GM12878 (cell line): ENCODE measurements around the gene PUSL1. TPM values are rescaled to one million over a fixed set of nuclear protein-coding genes. Genes with fewer than 3 reads are reported as not detected.

Source experiments
- BHLHE40 ChIP-seq, 2 experiments: fragments of 450-650 bp in 1 of 2; IDR thresholded peaks; 2 replicates each; pipeline ENCODE4 v1.6.1; 2011 to 2017; ENCODE audit warnings: low read depth in 2 of 2, borderline replicate concordance in 1 of 2, improper control_type of control experiment in 1 of 2, low read length in 1 of 2, mild to moderate bottlenecking in 1 of 2
- EGR1 ChIP-seq, 2 experiments: IDR thresholded peaks; 1 replicate in 1 of 2; 2 replicates in 1 of 2; pipeline ENCODE4 v1.6.1; 2011 to 2012; ENCODE audit warnings: low read depth in 2 of 2, low read length in 2 of 2, borderline replicate concordance in 1 of 2, mild to moderate bottlenecking in 1 of 2, moderate library complexity in 1 of 2
- HDAC2 ChIP-seq: fragments of 200-600 bp; sonication (generic); IDR thresholded peaks from 2 replicates; pipeline ENCODE4 v1.6.1; 2017
- KDM1A ChIP-seq: fragments of 200-600 bp; sonication (generic); IDR thresholded peaks from 2 replicates; pipeline ENCODE4 v1.6.1; 2016; ENCODE audit warnings: borderline replicate concordance
- LARP7 ChIP-seq: fragments of 450-650 bp; IDR thresholded peaks from 2 replicates; pipeline ENCODE4 v1.6.1; 2017; ENCODE audit warnings: mild to moderate bottlenecking
- MEF2B ChIP-seq: fragments of 450-650 bp; IDR thresholded peaks from 2 replicates; pipeline ENCODE4 v1.6.1; 2018; ENCODE audit warnings: mild to moderate bottlenecking, moderate library complexity; ENCODE audit not compliant: partially characterized antibody, poor library complexity, severe bottlenecking
- MXI1 ChIP-seq: fragments of 150-350 bp; IDR thresholded peaks from 2 replicates; pipeline ENCODE4 v1.6.1; 2011; ENCODE audit warnings: low read depth, mild to moderate bottlenecking, inconsistent platforms, low read length, improper control_type of control experiment
- RUNX3 ChIP-seq: IDR thresholded peaks from 2 replicates; pipeline ENCODE4 v1.6.1; 2012; ENCODE audit warnings: low read length, inconsistent platforms
- SMAD5 ChIP-seq: IDR thresholded peaks from 2 replicates; pipeline ENCODE4 v1.6.1; 2016; ENCODE audit warnings: antibody characterized with exemption, low read depth
- SREBF1 ChIP-seq: IDR thresholded peaks from 2 replicates; pipeline ENCODE4 v1.6.1; 2012; ENCODE audit warnings: mild to moderate bottlenecking, low read length
- TCF12 ChIP-seq: IDR thresholded peaks from 2 replicates; pipeline ENCODE4 v1.6.1; 2011; ENCODE audit warnings: low read depth, mild to moderate bottlenecking, low read length
- YY1 ChIP-seq: IDR thresholded peaks from 2 replicates; pipeline ENCODE4 v1.6.1; 2011; ENCODE audit warnings: low read depth, mild to moderate bottlenecking, low read length
- polyA plus RNA-seq, 11 experiments: library from polyadenylated mRNA; depleted of rRNA in 4 of 11; unstranded in 6 of 11; stranded (reverse) in 5 of 11; fragments of >200 nt; fragmentation: Nextera tagmentation in 4 of 11; fragmentation: Illumina TruSeq in 1 of 11; extraction: Ambion mirVana in 4 of 11; extraction: Trizol in 1 of 11; gene quantifications; 1 replicate in 1 of 11; 2 replicates in 10 of 11; pipeline versions ENCODE4 v1.2.1 to v1.2.3, GENCODE V29; 2011 to 2016; ENCODE audit warnings: inconsistent platforms in 2 of 11, missing spikeins in 2 of 11, low read depth in 1 of 11
- total RNA-seq, 4 experiments: library from RNA; depleted of rRNA in 3 of 4; stranded (reverse); fragments of >200 nt in 3 of 4; fragmentation: Illumina TruSeq in 1 of 4; extraction: Trizol in 1 of 4; gene quantifications; 2 replicates each; pipeline versions ENCODE4 v1.2.1 to v1.2.3, GENCODE V29; 2013 to 2021
- TF ChIP-seq, protein P1 (sequence below): IDR thresholded peaks from 2 replicates; pipeline ENCODE4 v1.6.1; 2012; ENCODE audit warnings: low read depth, low read length, improper control_type of control experiment
- TF ChIP-seq, protein P2 (sequence below): fragments of 450-650 bp; IDR thresholded peaks from 2 replicates; pipeline ENCODE4 v1.6.1; 2017; ENCODE audit warnings: mild to moderate bottlenecking, moderate library complexity
- TF ChIP-seq, protein P3 (sequence below): fragments of 450-650 bp; IDR thresholded peaks from 2 replicates; pipeline ENCODE4 v1.6.1; 2016; ENCODE audit warnings: mild to moderate bottlenecking
- TF ChIP-seq, protein P4 (sequence below): fragments of 450-650 bp; IDR thresholded peaks from 2 replicates; pipeline ENCODE4 v1.6.1; 2016; ENCODE audit warnings: mild to moderate bottlenecking
- TF ChIP-seq, protein P5 (sequence below): IDR thresholded peaks from 2 replicates; pipeline ENCODE4 v1.6.1; 2011; ENCODE audit warnings: borderline replicate concordance, low read depth, mild to moderate bottlenecking, moderate library complexity, mixed read lengths, low read length; ENCODE audit not compliant: insufficient read depth; ENCODE audit errors: extremely low read length
- TF ChIP-seq, protein P6 (sequence below): IDR thresholded peaks from 2 replicates; pipeline ENCODE4 v1.6.1; 2011; ENCODE audit warnings: borderline replicate concordance, low read depth, mild to moderate bottlenecking, moderate library complexity, low read length; ENCODE audit not compliant: insufficient read depth, poor library complexity, severe bottlenecking

PUSL1 gene
- total and polyA plus RNA-seq, 10 of the 15 experiments (the other 5 are each of a cell fraction or from before 2014, with no cell fraction given), result 0.16 to 28.4 (median 15.1) TPM

DNA sequence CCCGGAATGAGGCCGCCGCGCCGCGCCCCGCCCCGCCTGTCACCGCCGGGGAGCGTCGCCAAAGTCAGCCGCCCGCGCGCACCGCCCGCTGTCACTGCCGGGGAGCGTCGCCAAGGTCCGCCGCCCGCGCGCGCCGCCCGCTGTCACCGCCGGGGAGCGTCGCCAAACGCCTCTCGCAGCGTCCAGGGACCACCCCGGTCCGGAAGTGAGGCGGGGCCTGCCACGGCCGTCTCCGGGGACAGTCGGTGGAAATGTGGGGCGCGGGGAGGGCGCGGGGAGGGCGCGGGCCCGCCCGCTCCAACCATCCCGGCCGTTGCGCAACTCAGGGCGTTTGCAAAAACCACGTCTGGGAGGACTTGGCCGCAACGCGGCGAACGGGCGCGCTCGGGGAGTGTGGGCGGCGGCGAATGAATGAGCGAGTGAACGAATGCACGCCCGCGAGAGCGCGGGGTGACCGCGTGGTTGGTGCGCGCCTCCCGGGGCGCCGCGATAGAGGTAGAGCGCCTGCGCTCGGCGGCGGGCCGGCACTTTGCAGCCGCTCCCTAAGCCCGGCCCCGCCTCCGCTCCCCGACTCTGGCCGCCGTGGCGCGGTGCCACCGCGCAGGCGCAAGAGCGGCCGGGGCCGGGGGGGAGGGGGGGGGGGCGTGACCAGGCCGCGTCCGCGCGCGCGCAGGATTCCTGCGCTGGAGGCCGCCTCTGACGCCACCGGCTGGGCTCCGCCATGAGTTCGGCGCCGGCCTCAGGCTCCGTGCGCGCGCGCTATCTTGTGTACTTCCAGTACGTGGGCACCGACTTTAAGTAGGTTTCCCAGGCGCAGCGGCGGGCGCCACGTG, at the start of gene PUSL1, which contains the start of gene ACAP3 (continued):
- TF ChIP-seq, protein P1, sequence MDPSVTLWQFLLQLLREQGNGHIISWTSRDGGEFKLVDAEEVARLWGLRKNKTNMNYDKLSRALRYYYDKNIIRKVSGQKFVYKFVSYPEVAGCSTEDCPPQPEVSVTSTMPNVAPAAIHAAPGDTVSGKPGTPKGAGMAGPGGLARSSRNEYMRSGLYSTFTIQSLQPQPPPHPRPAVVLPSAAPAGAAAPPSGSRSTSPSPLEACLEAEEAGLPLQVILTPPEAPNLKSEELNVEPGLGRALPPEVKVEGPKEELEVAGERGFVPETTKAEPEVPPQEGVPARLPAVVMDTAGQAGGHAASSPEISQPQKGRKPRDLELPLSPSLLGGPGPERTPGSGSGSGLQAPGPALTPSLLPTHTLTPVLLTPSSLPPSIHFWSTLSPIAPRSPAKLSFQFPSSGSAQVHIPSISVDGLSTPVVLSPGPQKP, result peak; percentile 84
- TF ChIP-seq, protein P2, sequence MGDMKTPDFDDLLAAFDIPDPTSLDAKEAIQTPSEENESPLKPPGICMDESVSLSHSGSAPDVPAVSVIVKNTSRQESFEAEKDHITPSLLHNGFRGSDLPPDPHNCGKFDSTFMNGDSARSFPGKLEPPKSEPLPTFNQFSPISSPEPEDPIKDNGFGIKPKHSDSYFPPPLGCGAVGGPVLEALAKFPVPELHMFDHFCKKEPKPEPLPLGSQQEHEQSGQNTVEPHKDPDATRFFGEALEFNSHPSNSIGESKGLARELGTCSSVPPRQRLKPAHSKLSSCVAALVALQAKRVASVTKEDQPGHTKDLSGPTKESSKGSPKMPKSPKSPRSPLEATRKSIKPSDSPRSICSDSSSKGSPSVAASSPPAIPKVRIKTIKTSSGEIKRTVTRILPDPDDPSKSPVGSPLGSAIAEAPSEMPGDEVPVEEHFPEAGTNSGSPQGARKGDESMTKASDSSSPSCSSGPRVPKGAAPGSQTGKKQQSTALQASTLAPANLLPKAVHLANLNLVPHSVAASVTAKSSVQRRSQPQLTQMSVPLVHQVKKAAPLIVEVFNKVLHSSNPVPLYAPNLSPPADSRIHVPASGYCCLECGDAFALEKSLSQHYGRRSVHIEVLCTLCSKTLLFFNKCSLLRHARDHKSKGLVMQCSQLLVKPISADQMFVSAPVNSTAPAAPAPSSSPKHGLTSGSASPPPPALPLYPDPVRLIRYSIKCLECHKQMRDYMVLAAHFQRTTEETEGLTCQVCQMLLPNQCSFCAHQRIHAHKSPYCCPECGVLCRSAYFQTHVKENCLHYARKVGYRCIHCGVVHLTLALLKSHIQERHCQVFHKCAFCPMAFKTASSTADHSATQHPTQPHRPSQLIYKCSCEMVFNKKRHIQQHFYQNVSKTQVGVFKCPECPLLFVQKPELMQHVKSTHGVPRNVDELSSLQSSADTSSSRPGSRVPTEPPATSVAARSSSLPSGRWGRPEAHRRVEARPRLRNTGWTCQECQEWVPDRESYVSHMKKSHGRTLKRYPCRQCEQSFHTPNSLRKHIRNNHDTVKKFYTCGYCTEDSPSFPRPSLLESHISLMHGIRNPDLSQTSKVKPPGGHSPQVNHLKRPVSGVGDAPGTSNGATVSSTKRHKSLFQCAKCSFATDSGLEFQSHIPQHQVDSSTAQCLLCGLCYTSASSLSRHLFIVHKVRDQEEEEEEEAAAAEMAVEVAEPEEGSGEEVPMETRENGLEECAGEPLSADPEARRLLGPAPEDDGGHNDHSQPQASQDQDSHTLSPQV, result no peak
- TF ChIP-seq HDAC2 (no peak), BHLHE40 (IDR thresholded peaks at IDR 0.05; ENCODE audit: borderline replicate concordance in 1 of 2, low read depth in 2 of 2, low read length in 1 of 2) (peak; percentile 6 to 76; a peak in 1 of 4 replicates), MEF2B (peak; percentile 79), LARP7 (peak; percentile 47; the same call in 1 of the 2 replicates), SREBF1 (no peak), TCF12 (no peak), KDM1A (no peak), YY1 (peak; percentile 81), MXI1 (peak; percentile 70), RUNX3 (peak; percentile 56), SMAD5 (no peak), EGR1 (IDR thresholded peaks at IDR 0.05; ENCODE audit: borderline replicate concordance in 1 of 2, low read depth in 2 of 2, low read length in 2 of 2) (peak in 1 of 2 experiments; percentile 78; a peak in 2 of 3 replicates)
- TF ChIP-seq, protein P3, sequence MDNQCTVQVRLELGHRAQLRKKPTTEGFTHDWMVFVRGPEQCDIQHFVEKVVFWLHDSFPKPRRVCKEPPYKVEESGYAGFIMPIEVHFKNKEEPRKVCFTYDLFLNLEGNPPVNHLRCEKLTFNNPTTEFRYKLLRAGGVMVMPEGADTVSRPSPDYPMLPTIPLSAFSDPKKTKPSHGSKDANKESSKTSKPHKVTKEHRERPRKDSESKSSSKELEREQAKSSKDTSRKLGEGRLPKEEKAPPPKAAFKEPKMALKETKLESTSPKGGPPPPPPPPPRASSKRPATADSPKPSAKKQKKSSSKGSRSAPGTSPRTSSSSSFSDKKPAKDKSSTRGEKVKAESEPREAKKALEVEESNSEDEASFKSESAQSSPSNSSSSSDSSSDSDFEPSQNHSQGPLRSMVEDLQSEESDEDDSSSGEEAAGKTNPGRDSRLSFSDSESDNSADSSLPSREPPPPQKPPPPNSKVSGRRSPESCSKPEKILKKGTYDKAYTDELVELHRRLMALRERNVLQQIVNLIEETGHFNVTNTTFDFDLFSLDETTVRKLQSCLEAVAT, result 0 out of 2 replicates have a peak, but pooled peaks have one; percentile 39
- TF ChIP-seq, protein P4, sequence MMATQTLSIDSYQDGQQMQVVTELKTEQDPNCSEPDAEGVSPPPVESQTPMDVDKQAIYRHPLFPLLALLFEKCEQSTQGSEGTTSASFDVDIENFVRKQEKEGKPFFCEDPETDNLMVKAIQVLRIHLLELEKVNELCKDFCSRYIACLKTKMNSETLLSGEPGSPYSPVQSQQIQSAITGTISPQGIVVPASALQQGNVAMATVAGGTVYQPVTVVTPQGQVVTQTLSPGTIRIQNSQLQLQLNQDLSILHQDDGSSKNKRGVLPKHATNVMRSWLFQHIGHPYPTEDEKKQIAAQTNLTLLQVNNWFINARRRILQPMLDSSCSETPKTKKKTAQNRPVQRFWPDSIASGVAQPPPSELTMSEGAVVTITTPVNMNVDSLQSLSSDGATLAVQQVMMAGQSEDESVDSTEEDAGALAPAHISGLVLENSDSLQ, result peak; percentile 46; the same call in 1 of the 2 replicates
- TF ChIP-seq, protein P5, sequence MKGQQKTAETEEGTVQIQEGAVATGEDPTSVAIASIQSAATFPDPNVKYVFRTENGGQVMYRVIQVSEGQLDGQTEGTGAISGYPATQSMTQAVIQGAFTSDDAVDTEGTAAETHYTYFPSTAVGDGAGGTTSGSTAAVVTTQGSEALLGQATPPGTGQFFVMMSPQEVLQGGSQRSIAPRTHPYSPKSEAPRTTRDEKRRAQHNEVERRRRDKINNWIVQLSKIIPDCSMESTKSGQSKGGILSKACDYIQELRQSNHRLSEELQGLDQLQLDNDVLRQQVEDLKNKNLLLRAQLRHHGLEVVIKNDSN, result no peak
- TF ChIP-seq, protein P6, sequence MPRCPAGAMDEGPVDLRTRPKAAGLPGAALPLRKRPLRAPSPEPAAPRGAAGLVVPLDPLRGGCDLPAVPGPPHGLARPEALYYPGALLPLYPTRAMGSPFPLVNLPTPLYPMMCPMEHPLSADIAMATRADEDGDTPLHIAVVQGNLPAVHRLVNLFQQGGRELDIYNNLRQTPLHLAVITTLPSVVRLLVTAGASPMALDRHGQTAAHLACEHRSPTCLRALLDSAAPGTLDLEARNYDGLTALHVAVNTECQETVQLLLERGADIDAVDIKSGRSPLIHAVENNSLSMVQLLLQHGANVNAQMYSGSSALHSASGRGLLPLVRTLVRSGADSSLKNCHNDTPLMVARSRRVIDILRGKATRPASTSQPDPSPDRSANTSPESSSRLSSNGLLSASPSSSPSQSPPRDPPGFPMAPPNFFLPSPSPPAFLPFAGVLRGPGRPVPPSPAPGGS, result no peak
